OCI-LY1 (cell line): ENCODE results near the gene HBM.
"Not testable (repeated sequence)": the region's sequence is repeated elsewhere in the genome, so short reads cannot be mapped to it uniquely, and the experiment has no call there.

Source experiments
- CTCF ChIP-seq: fragments of 200-600 bp; sonication (generic), shearing (Covaris generic); IDR thresholded peaks from 2 replicates; pipeline ENCODE4 v1.5.1; 2017; ENCODE audit warnings: mild to moderate bottlenecking, antibody characterized with exemption, low read length, moderate library complexity, mixed read lengths
- EZH2 ChIP-seq: fragments of 200-600 bp; sonication (generic), shearing (Covaris generic); IDR thresholded peaks from 2 replicates; pipeline ENCODE4 v1.8.0; 2017; ENCODE audit warnings: borderline replicate concordance, mixed run types, mild to moderate bottlenecking, antibody characterized with exemption, low read length, moderate library complexity, mixed read lengths

GRCh38 chr16:164134-164823 lies 1.5 kb upstream of the HBM start:
- TF ChIP-seq CTCF, EZH2: not testable (repeated sequence)
